ENCODE measurements around the gene KRTAP4-11. TPM values are rescaled to one million over a fixed set of nuclear protein-coding genes. Genes with fewer than 3 reads are reported as not detected.
A peak's percentile ranks its signal among the peaks of the same experiment; 100 is the strongest.

KRTAP4-11 gene
- total and polyA plus RNA-seq, 5 donors from 2014 or later: not detected

GRCh38 chr17:41073676-41074075 lies 44.5 kb downstream of the KRTAP4-11 start:
- Histone ChIP-seq H3K4me1 (ENCODE audit: control insufficient read depth, insufficient read depth, low read length, poor library complexity, severe bottlenecking) (no peaks in the 10 kb centered on the region), H3K9me3 (ENCODE audit: control insufficient read depth in 2 of 2, low read length in 2 of 2) (no peaks in the 10 kb centered on the region), H3K36me3 (ENCODE audit: control insufficient read depth, insufficient read depth, low read length) (no peaks in the 10 kb centered on the region), H3K27me3 (ENCODE audit: control insufficient read depth, insufficient read depth, low read length) (peaks cover 10% of the 10 kb centered on the region), H3K4me3 (ENCODE audit: low read depth, low read length) (no peak overlapping the region), H3K27ac (ENCODE audit: insufficient read depth, low read length, poor library complexity, severe bottlenecking) (no peak overlapping the region)
- Mint-ChIP-seq H3K27me3 (peaks cover 21% of the 10 kb centered on the region), H3K36me3 (no peaks in the 10 kb centered on the region), H3K4me1 (peaks cover 0 to 2% (median 0%) of the 10 kb centered on the region in 4 donors), H3K27ac (no peak overlapping the region), H3K4me3 (no peak overlapping the region), H3K9me3 (peaks cover 0 to 3% (median 0%) of the 10 kb centered on the region in 7 donors)
- no peak for DNase-seq
- no peak for ATAC-seq (ENCODE audit: low read depth in 2 of 2)

GRCh38 chr17:41071606-41072360 lies 46.4 kb downstream of the KRTAP4-11 start:
- Histone ChIP-seq H3K27me3 (ENCODE audit: control insufficient read depth, insufficient read depth, low read length) (peaks cover 7% of the 10 kb centered on the region), H3K27ac (ENCODE audit: insufficient read depth, low read length, poor library complexity, severe bottlenecking) (no peak overlapping the region), H3K4me1 (ENCODE audit: control insufficient read depth, insufficient read depth, low read length, poor library complexity, severe bottlenecking) (no peaks in the 10 kb centered on the region), H3K36me3 (ENCODE audit: control insufficient read depth, insufficient read depth, low read length) (no peaks in the 10 kb centered on the region), H3K9me3 (ENCODE audit: control insufficient read depth in 2 of 2, low read length in 2 of 2) (no peaks in the 10 kb centered on the region), H3K4me3 (ENCODE audit: low read depth, low read length) (no peak overlapping the region)
- no peak for ATAC-seq (ENCODE audit: low read depth in 2 of 2)
- Mint-ChIP-seq H3K4me1 (peaks cover 0 to 2% (median 0%) of the 10 kb centered on the region in 4 donors), H3K36me3 (no peaks in the 10 kb centered on the region), H3K9me3 (peaks cover 0 to 1% (median 0%) of the 10 kb centered on the region in 7 donors), H3K27ac (peak overlapping the region in 1 of 3 donors; percentile 33), H3K27me3 (peaks cover 13% of the 10 kb centered on the region), H3K4me3 (no peak overlapping the region)
- no peak for DNase-seq

- Mint-ChIP-seq H3K4me3 (no peak overlapping the region), H3K9me3 (no peaks in the 10 kb centered on the region), H3K27me3 (no peaks in the 10 kb centered on the region), H3K36me3 (no peaks in the 10 kb centered on the region), H3K4me1 (peaks cover 0 to 2% (median 0%) of the 10 kb centered on the region in 4 donors), H3K27ac (no peak overlapping the region)
- Histone ChIP-seq H3K36me3 (ENCODE audit: control insufficient read depth, insufficient read depth, low read length) (no peaks in the 10 kb centered on the region), H3K4me3 (ENCODE audit: low read depth, low read length) (no peak overlapping the region), H3K9me3 (ENCODE audit: control insufficient read depth in 2 of 2, low read length in 2 of 2) (no peaks in the 10 kb centered on the region), H3K27me3 (ENCODE audit: control insufficient read depth, insufficient read depth, low read length) (no peaks in the 10 kb centered on the region), H3K4me1 (ENCODE audit: control insufficient read depth, insufficient read depth, low read length, poor library complexity, severe bottlenecking) (no peaks in the 10 kb centered on the region), H3K27ac (ENCODE audit: insufficient read depth, low read length, poor library complexity, severe bottlenecking) (no peak overlapping the region)
- ATAC-seq (ENCODE audit: low read depth in 2 of 2) (no peak), DNase-seq (no peak)
These were observed 49.1 kb downstream of the KRTAP4-11 start for GRCh38 chr17:41069031-41069430.

- Mint-ChIP-seq H3K4me1 (peaks cover 0 to 1% (median 0%) of the 10 kb centered on the region in 4 donors), H3K27me3 (peaks cover 2% of the 10 kb centered on the region), H3K36me3 (no peaks in the 10 kb centered on the region), H3K9me3 (no peaks in the 10 kb centered on the region), H3K27ac (peak overlapping the region in 1 of 3 donors; percentile 5), H3K4me3 (no peak overlapping the region)
- Histone ChIP-seq H3K27ac (ENCODE audit: insufficient read depth, low read length, poor library complexity, severe bottlenecking) (no peak overlapping the region), H3K27me3 (ENCODE audit: control insufficient read depth, insufficient read depth, low read length) (peaks cover 4% of the 10 kb centered on the region), H3K36me3 (ENCODE audit: control insufficient read depth, insufficient read depth, low read length) (no peaks in the 10 kb centered on the region), H3K4me1 (ENCODE audit: control insufficient read depth, insufficient read depth, low read length, poor library complexity, severe bottlenecking) (no peaks in the 10 kb centered on the region), H3K4me3 (ENCODE audit: low read depth, low read length) (no peak overlapping the region), H3K9me3 (ENCODE audit: control insufficient read depth in 2 of 2, low read length in 2 of 2) (no peaks in the 10 kb centered on the region)
- DNase-seq: no peak
- ATAC-seq (ENCODE audit: low read depth in 2 of 2): no peak
These were observed 50.9 kb downstream of the KRTAP4-11 start for GRCh38 chr17:41067281-41067680.

Other genes with a start within 250 kb of the KRTAP4-11 start
Only the 30 nearest of the 38 such genes appear.
- not detected for gene KRT40, start 134.0 kb downstream of the KRTAP4-11 start, total RNA-seq
- gene KRT40, start 134.0 kb downstream of the KRTAP4-11 start, polyA plus RNA-seq: not detected
- gene KRTAP3-3, start 124.2 kb downstream of the KRTAP4-11 start, total RNA-seq: not detected
- gene KRTAP3-3, start 124.2 kb downstream of the KRTAP4-11 start, polyA plus RNA-seq: not detected
- not detected for gene KRTAP3-2, start 118.5 kb downstream of the KRTAP4-11 start, total RNA-seq
- not detected for gene KRTAP3-2, start 118.5 kb downstream of the KRTAP4-11 start, polyA plus RNA-seq
- gene KRTAP3-1, start 109.2 kb downstream of the KRTAP4-11 start, total RNA-seq: not detected
- not detected for gene KRTAP3-1, start 109.2 kb downstream of the KRTAP4-11 start, polyA plus RNA-seq
- not detected for gene KRTAP1-5, start 91.2 kb downstream of the KRTAP4-11 start, total RNA-seq
- not detected for gene KRTAP1-5, start 91.2 kb downstream of the KRTAP4-11 start, polyA plus RNA-seq
- not detected for gene KRTAP1-4, start 88.2 kb downstream of the KRTAP4-11 start, total RNA-seq
- not detected for gene KRTAP1-4, start 88.2 kb downstream of the KRTAP4-11 start, polyA plus RNA-seq
- gene KRTAP1-3, start 83.5 kb downstream of the KRTAP4-11 start, total RNA-seq: not detected
- gene KRTAP1-3, start 83.5 kb downstream of the KRTAP4-11 start, polyA plus RNA-seq: not detected
- gene KRTAP1-1, start 76.9 kb downstream of the KRTAP4-11 start, total RNA-seq: not detected
- gene KRTAP1-1, start 76.9 kb downstream of the KRTAP4-11 start, polyA plus RNA-seq: not detected
- gene KRTAP2-1, start 71.1 kb downstream of the KRTAP4-11 start, total RNA-seq: not detected
- not detected for gene KRTAP2-1, start 71.1 kb downstream of the KRTAP4-11 start, polyA plus RNA-seq
- not detected for gene KRTAP2-2, start 63.1 kb downstream of the KRTAP4-11 start, total RNA-seq
- gene KRTAP2-2, start 63.1 kb downstream of the KRTAP4-11 start, polyA plus RNA-seq: not detected
- not detected for gene KRTAP2-3, start 58.3 kb downstream of the KRTAP4-11 start, total RNA-seq
- not detected for gene KRTAP2-3, start 58.3 kb downstream of the KRTAP4-11 start, polyA plus RNA-seq
- gene KRTAP2-4, start 52.5 kb downstream of the KRTAP4-11 start, total RNA-seq: not detected
- not detected for gene KRTAP2-4, start 52.5 kb downstream of the KRTAP4-11 start, polyA plus RNA-seq
- not detected for gene KRTAP4-7, start 34.2 kb downstream of the KRTAP4-11 start, total RNA-seq
- not detected for gene KRTAP4-7, start 34.2 kb downstream of the KRTAP4-11 start, polyA plus RNA-seq
- not detected for gene KRTAP4-8, start 20.2 kb downstream of the KRTAP4-11 start, total RNA-seq
- not detected for gene KRTAP4-8, start 20.2 kb downstream of the KRTAP4-11 start, polyA plus RNA-seq
- not detected for gene KRTAP4-16, start 16.2 kb downstream of the KRTAP4-11 start, total RNA-seq
- gene KRTAP4-16, start 16.2 kb downstream of the KRTAP4-11 start, polyA plus RNA-seq: not detected
- gene KRTAP4-9, start 13.0 kb downstream of the KRTAP4-11 start, total RNA-seq: not detected
- gene KRTAP4-9, start 13.0 kb downstream of the KRTAP4-11 start, polyA plus RNA-seq: not detected
- gene KRTAP4-12, start 5.8 kb upstream of the KRTAP4-11 start, total RNA-seq: not detected
- not detected for gene KRTAP4-12, start 5.8 kb upstream of the KRTAP4-11 start, polyA plus RNA-seq
- not detected for gene KRTAP4-6, start 22.2 kb upstream of the KRTAP4-11 start, total RNA-seq
- gene KRTAP4-6, start 22.2 kb upstream of the KRTAP4-11 start, polyA plus RNA-seq: not detected
- not detected for gene KRTAP4-5, start 31.5 kb upstream of the KRTAP4-11 start, total RNA-seq
- gene KRTAP4-5, start 31.5 kb upstream of the KRTAP4-11 start, polyA plus RNA-seq: not detected
- gene KRTAP4-4, start 42.4 kb upstream of the KRTAP4-11 start, total RNA-seq: not detected
- not detected for gene KRTAP4-4, start 42.4 kb upstream of the KRTAP4-11 start, polyA plus RNA-seq
- not detected for gene KRTAP4-3, start 49.8 kb upstream of the KRTAP4-11 start, total RNA-seq
- not detected for gene KRTAP4-3, start 49.8 kb upstream of the KRTAP4-11 start, polyA plus RNA-seq
- gene KRTAP4-2, start 59.8 kb upstream of the KRTAP4-11 start, total RNA-seq: not detected
- gene KRTAP4-2, start 59.8 kb upstream of the KRTAP4-11 start, polyA plus RNA-seq: not detected
- not detected for gene KRTAP4-1, start 66.5 kb upstream of the KRTAP4-11 start, total RNA-seq
- gene KRTAP4-1, start 66.5 kb upstream of the KRTAP4-11 start, polyA plus RNA-seq: not detected
- gene KRTAP9-1, start 71.5 kb upstream of the KRTAP4-11 start, total RNA-seq: not detected
- not detected for gene KRTAP9-1, start 71.5 kb upstream of the KRTAP4-11 start, polyA plus RNA-seq
- not detected for gene KRTAP9-2, start 108.3 kb upstream of the KRTAP4-11 start, total RNA-seq
- gene KRTAP9-2, start 108.3 kb upstream of the KRTAP4-11 start, polyA plus RNA-seq: not detected
- gene KRTAP9-3, start 114.1 kb upstream of the KRTAP4-11 start, total RNA-seq: not detected
- gene KRTAP9-3, start 114.1 kb upstream of the KRTAP4-11 start, polyA plus RNA-seq: not detected
- not detected for gene KRTAP9-8, start 119.6 kb upstream of the KRTAP4-11 start, total RNA-seq
- not detected for gene KRTAP9-8, start 119.6 kb upstream of the KRTAP4-11 start, polyA plus RNA-seq
- not detected for gene KRTAP9-4, start 131.3 kb upstream of the KRTAP4-11 start, total RNA-seq
- not detected for gene KRTAP9-4, start 131.3 kb upstream of the KRTAP4-11 start, polyA plus RNA-seq
- gene KRTAP9-9, start 137.0 kb upstream of the KRTAP4-11 start, total RNA-seq: not detected
- not detected for gene KRTAP9-9, start 137.0 kb upstream of the KRTAP4-11 start, polyA plus RNA-seq
- not detected for gene KRTAP9-6, start 147.0 kb upstream of the KRTAP4-11 start, total RNA-seq
- not detected for gene KRTAP9-6, start 147.0 kb upstream of the KRTAP4-11 start, polyA plus RNA-seq

All from CD4-positive, CD25-positive, alpha-beta regulatory T cell (primary cell).